Thyroid gland (tissue), 4 donors: ENCODE measurements around the gene SH2D3C. TPM values are rescaled to one million over a fixed set of nuclear protein-coding genes. Genes with fewer than 3 reads are reported as not detected.
A peak's percentile ranks its signal among the peaks of the same experiment; 100 is the strongest.

Experiments
- DNase-seq, 2 donors: peaks; one replicate each; pipeline ENCODE4 v3.0.0-alpha.2; 2019
- H3K27ac ChIP-seq, 3 donors: fragments of 200-600 bp; sonication (generic); 1 replicate in 2 of 3; 2 replicates in 1 of 3; pipeline ENCODE4 v1.5.1; 2016 to 2019; ENCODE audit warnings: mild to moderate bottlenecking in 1 of 3, moderate library complexity in 1 of 3
- H3K27me3 ChIP-seq: fragments of 200-600 bp; sonication (generic); one replicate; pipeline ENCODE4 v1.5.1; 2019
- H3K36me3 ChIP-seq, 2 donors: fragments of 200-600 bp; sonication (generic); one replicate each; pipeline ENCODE4 v1.5.1; 2016 to 2019
- H3K4me1 ChIP-seq, 2 donors: fragments of 200-600 bp; sonication (generic); one replicate each; pipeline ENCODE4 v1.5.1; 2017 to 2019
- H3K4me3 ChIP-seq, 3 donors: fragments of 200-600 bp; sonication (generic); replicated peaks in 1 of 3; 1 replicate in 2 of 3; 2 replicates in 1 of 3; pipeline ENCODE4 v1.5.1; 2016; ENCODE audit warnings: mild to moderate bottlenecking in 1 of 3
- H3K9me3 ChIP-seq: fragments of 200-600 bp; sonication (generic); one replicate; pipeline ENCODE4 v1.5.1; 2017
- POLR2A ChIP-seq, 2 donors: fragments of 450-650 bp; IDR thresholded peaks; one replicate each; pipeline ENCODE4 v1.6.1; 2017; ENCODE audit warnings: antibody characterized with exemption in 2 of 2, mild to moderate bottlenecking in 2 of 2, moderate library complexity in 1 of 2
- WGBS, 2 donors: methylation state at CpG; one replicate each; pipeline ENCODE4 v1.1.5; 2017; 5-methylcytosine and 5-hydroxymethylcytosine counted together
- intact Hi-C: fragments of 100-400 bp; cut with DNase I; formaldehyde crosslinking; loops from one replicate; pipeline ENCODE4 v1.15.1; 2023
- total RNA-seq, 4 donors: library from RNA; depleted of rRNA; stranded (reverse); fragments of >200 nt; gene quantifications; one replicate each; pipeline ENCODE4 v1.2.3, GENCODE V29; 2016
- TF ChIP-seq, protein P1 (sequence below), 6 experiments: fragments of 200-600 bp in 3 of 6; fragments of 450-650 bp in 3 of 6; sonication (generic) in 3 of 6; IDR thresholded peaks; one replicate each; pipeline ENCODE4 v1.5.1; 2016 to 2019; ENCODE audit warnings: antibody characterized with exemption in 6 of 6, mild to moderate bottlenecking in 2 of 6, inconsistent platforms in 1 of 6, moderate library complexity in 1 of 6

Gene SH2D3C
- total RNA-seq, 4 donors from 2014 or later = 10.0 to 24.9 (median 18.2) TPM

DNA sequence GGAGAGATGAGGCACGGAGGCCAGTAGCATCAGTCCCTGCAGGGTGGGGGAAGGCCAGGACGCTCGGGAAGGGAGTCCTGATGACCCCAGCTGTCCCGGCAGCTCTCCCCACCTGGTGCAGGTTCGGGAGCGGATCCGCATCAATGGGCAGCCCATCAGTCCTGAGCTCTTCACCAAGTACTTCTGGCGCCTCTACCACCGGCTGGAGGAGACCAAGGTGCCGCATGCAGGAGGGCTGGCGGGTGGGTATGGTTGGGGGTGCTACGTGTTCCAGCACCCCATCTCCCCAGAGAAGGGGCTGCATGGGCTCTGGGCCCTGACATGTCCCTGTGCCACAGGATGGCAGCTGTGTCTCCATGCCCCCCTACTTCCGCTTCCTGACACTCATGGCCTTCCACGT, 28.4 kb upstream of the SH2D3C start:
- no peaks in the 10 kb centered on the region for H3K27me3 ChIP-seq
- H3K4me1 ChIP-seq = peaks cover 11 to 20% of the 10 kb centered on the region in 2 donors
- intact Hi-C loops = no loop called here
- DNase-seq = no peak
- peaks cover 14 to 22% of the 10 kb centered on the region in 2 donors for H3K36me3 ChIP-seq
- H3K4me3 ChIP-seq = no peak overlapping the region
- 84 to 91% methylated on average over 9 to 14 of the region's 14 CpGs for WGBS, 2 donors
- TF ChIP-seq, protein P1, sequence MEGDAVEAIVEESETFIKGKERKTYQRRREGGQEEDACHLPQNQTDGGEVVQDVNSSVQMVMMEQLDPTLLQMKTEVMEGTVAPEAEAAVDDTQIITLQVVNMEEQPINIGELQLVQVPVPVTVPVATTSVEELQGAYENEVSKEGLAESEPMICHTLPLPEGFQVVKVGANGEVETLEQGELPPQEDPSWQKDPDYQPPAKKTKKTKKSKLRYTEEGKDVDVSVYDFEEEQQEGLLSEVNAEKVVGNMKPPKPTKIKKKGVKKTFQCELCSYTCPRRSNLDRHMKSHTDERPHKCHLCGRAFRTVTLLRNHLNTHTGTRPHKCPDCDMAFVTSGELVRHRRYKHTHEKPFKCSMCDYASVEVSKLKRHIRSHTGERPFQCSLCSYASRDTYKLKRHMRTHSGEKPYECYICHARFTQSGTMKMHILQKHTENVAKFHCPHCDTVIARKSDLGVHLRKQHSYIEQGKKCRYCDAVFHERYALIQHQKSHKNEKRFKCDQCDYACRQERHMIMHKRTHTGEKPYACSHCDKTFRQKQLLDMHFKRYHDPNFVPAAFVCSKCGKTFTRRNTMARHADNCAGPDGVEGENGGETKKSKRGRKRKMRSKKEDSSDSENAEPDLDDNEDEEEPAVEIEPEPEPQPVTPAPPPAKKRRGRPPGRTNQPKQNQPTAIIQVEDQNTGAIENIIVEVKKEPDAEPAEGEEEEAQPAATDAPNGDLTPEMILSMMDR (IDR thresholded peaks at IDR 0.05) = no peak
- no peak for TF ChIP-seq POLR2A (IDR thresholded peaks at IDR 0.05)
- no peaks in the 10 kb centered on the region for H3K9me3 ChIP-seq
- H3K27ac ChIP-seq = no peak overlapping the region

DNA sequence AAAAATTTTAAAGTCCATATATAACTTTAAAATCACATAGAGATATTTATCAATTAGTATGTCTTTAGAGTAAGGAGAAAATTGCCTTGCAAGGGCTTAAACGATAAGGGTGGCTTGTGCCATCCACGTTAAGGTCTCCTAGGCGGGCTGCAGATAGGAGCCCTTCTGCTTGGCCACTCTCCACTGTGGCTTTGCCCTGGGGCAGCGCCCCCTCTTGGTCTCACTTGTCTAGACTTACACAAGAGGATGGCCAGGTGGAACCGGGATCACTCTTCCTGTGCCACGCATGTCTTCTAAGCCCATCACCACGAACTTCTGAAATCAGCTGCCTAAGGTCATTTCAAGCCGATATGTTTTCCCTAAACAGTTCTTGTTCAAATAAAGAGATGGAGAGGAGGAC, 27.2 kb upstream of the SH2D3C start:
- Histone ChIP-seq H3K27ac (no peak overlapping the region), H3K4me1 (peaks cover 11 to 28% of the 10 kb centered on the region in 2 donors), H3K27me3 (no peaks in the 10 kb centered on the region), H3K9me3 (no peaks in the 10 kb centered on the region), H3K4me3 (no peak overlapping the region), H3K36me3 (peaks cover 14 to 22% of the 10 kb centered on the region in 2 donors)
- no peak for DNase-seq
- TF ChIP-seq, protein P1 (IDR thresholded peaks at IDR 0.05) = peak in 1 of 6 experiments; percentile 21
- TF ChIP-seq POLR2A (IDR thresholded peaks at IDR 0.05) = no peak
- intact Hi-C loops = no loop called here
- 71 to 75% methylated on average over 8 of the region's 8 CpGs for WGBS, 2 donors

DNA sequence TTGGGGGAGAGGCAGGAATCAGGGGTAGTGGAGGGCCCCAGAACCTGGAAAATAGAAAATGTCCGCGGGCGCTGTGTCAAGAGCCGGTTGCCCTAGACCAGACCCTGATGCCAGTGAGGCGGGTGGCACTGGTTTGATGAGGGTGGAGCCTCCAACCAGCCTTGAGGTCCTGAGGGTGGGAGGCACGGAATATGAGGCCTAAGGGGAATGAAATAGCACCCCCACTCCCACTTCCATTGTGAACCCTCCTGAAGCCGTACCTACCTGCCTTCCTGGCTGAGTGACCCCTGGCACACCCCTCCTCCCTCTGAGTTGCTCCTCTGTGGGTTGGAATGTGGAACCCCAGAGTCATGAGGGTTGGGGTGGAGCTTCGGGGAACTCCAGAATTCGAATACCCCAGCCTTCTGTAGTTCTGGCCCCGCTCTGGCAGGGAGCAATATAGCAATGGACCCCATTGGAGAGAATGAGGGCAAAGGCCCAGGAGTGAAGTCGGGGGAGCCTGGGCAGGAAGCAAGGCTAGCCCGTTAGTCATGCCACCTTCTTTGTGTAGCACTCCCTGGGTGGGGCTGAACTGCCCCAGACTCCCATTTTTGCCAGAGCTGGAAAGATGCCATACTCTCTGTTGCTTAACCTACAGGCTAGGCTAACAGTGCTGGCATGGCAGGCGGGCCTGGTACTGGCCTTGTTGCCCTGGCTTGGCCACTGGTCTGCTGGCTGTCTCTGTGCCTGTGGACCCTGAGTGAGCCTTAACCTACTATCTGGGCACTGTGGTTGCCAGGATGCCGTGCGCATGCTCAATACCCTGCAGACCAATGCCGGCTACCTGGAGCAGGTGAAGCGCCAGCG, 25.3 kb upstream of the SH2D3C start:
- H3K4me1 ChIP-seq = peaks cover 11 to 28% of the 10 kb centered on the region in 2 donors
- intact Hi-C loops = no loop called here
- peak; percentile 46 to 52 for DNase-seq

DNA sequence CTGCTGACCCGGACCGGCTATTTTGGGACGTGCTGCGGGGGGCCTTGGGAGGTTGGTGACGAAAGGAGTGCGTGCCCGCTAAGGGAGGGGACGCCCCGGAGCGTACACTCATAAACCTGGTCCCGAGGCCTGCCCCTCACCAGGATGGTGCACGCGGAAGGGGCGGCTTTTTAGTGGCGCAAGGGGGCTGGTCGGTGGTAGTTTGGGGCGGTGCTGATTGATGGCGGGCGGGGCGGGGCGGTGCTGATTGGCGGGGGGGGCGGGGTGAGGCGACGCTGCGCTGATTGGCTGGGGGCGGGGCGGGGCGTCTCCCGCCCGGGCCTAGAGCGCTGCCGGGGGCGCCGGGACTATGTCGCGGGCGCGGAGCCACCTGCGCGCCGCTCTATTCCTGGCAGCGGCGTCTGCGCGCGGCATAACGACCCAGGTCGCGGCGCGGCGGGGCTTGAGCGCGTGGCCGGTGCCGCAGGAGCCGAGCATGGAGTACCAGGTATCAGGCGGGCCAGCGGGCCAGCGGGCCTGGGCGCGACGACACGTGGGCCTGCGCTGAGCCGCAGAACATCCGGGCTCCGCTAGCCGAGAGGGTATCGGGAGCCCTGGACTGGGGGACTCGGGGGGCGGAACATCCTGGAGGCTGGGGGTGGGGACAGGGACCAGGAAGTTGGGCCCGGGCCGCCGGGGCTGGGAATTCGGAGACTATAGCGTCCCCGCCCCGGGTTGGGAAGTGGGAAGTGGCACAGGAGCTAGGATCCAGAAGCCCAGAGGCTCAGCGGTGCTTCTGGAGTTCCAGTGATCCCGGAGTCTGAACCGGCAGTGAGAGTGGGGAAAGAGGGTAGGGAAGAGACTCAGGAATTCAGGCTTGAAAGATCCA, 24.3 kb upstream of the SH2D3C start, which contains the start of gene FPGS:
TSS of gene FPGS (plus strand) at position 307 of the 868 bp plus-strand sequence. CDS start at position 350, 43 bp downstream.
- Histone ChIP-seq H3K9me3 (no peaks in the 10 kb centered on the region), H3K27ac (peak within 1 kb of the TSS; percentile 76 to 91 (median 88)), H3K27me3 (no peaks in the 10 kb centered on the region), H3K4me1 (peaks cover 11 to 28% of the 10 kb centered on the region in 2 donors), H3K36me3 (peaks cover 7 to 13% of the 10 kb centered on the region in 2 donors), H3K4me3 (peak within 1 kb of the TSS; percentile 8 to 64 (median 44))
- intact Hi-C loops = no loop called here
- WGBS, 2 donors = 0 to 1% methylated on average over 15 to 26 of the region's 83 CpGs
- peak; percentile 89 to 91 for DNase-seq
- TF ChIP-seq, protein P1 (IDR thresholded peaks at IDR 0.05) = peak in 1 of 6 experiments; percentile 5
- TF ChIP-seq POLR2A (IDR thresholded peaks at IDR 0.05) = peak; percentile 41 to 72

More for the DNA sequence above, 25.3 kb upstream of the SH2D3C start:
- Histone ChIP-seq H3K9me3 (no peaks in the 10 kb centered on the region), H3K36me3 (peaks cover 14 to 22% of the 10 kb centered on the region in 2 donors), H3K4me3 (peak overlapping the region; percentile 8 to 64 (median 44)), H3K27ac (peak overlapping the region; percentile 53 to 91 (median 76)), H3K27me3 (no peaks in the 10 kb centered on the region)
- 34 to 50% methylated on average over 13 to 18 of the region's 18 CpGs for WGBS, 2 donors
- no peak for TF ChIP-seq POLR2A (IDR thresholded peaks at IDR 0.05)
- TF ChIP-seq, protein P1 (IDR thresholded peaks at IDR 0.05) = no peak
